Neural crest cell (in vitro differentiated cells): Measurements from ENCODE around the gene KLHL22. TPM values are rescaled to one million over a fixed set of nuclear protein-coding genes. Genes with fewer than 3 reads are reported as not detected.
A peak's percentile ranks its signal among the peaks of the same experiment; 100 is the strongest.

Experiments used
- DNase-seq: peaks from one replicate; pipeline ENCODE4 v3.0.0; 2021; ENCODE audit warnings: low read depth, mixed read lengths, low spot score
- H3K27ac Mint-ChIP-seq: one replicate; pipeline ENCODE4 v1.8.0; 2021; ENCODE audit warnings: mild to moderate bottlenecking, mixed read lengths; ENCODE audit not compliant: unreplicated experiment
- H3K27me3 Mint-ChIP-seq: 2 replicates; pipeline ENCODE4 v1.8.0; 2021; ENCODE audit warnings: low read depth, mild to moderate bottlenecking, mixed read lengths
- H3K36me3 Mint-ChIP-seq: 2 replicates; pipeline ENCODE4 v1.8.0; 2021; ENCODE audit warnings: low read depth, mild to moderate bottlenecking, mixed read lengths
- H3K4me1 Mint-ChIP-seq: 2 replicates; pipeline ENCODE4 v1.8.0; 2021; ENCODE audit warnings: mixed read lengths
- H3K4me3 Mint-ChIP-seq: one replicate; pipeline ENCODE4 v1.8.0; 2021; ENCODE audit warnings: mild to moderate bottlenecking, mixed read lengths
- H3K9me3 Mint-ChIP-seq: 2 replicates; pipeline ENCODE4 v1.8.0; 2021; ENCODE audit warnings: mixed read lengths
- CTCF ChIP-seq: fragments of 200-600 bp; sonication (generic); conservative IDR thresholded peaks from 2 replicates; pipeline ENCODE4 v1.5.0; 2021; ENCODE audit warnings: antibody characterized with exemption, mild to moderate bottlenecking
- total RNA-seq: library from RNA; stranded (reverse); gene quantifications from 2 replicates; pipeline ENCODE4 v1.2.1, GENCODE V29; 2021

Gene KLHL22
- total RNA-seq, 1 donor from 2014 or later, result 48.9 TPM

GRCh38 chr22:20465759-20466077, 29.9 kb downstream of the KLHL22 start:
- Mint-ChIP-seq H3K36me3 (peaks cover 6% of the 10 kb centered on the region), H3K9me3 (no peaks in the 10 kb centered on the region), H3K4me3 (no peak overlapping the region), H3K27me3 (no peaks in the 10 kb centered on the region), H3K4me1 (peaks cover 4% of the 10 kb centered on the region), H3K27ac (no peak overlapping the region)
- no peak for TF ChIP-seq CTCF
- DNase-seq, result no peak

GRCh38 chr22:20464912-20465758, 30.5 kb downstream of the KLHL22 start:
- Mint-ChIP-seq H3K36me3 (peaks cover 4% of the 10 kb centered on the region), H3K4me3 (no peak overlapping the region), H3K4me1 (peaks cover 5% of the 10 kb centered on the region), H3K27ac (no peak overlapping the region), H3K27me3 (no peaks in the 10 kb centered on the region), H3K9me3 (no peaks in the 10 kb centered on the region)
- DNase-seq, result no peak
- TF ChIP-seq CTCF, result no peak

GRCh38 chr22:20464096-20464614, 31.4 kb downstream of the KLHL22 start:
- no peak for DNase-seq
- H3K27me3 Mint-ChIP-seq, result no peaks in the 10 kb centered on the region
- H3K27ac Mint-ChIP-seq, result no peak overlapping the region
- H3K36me3 Mint-ChIP-seq, result peaks cover 4% of the 10 kb centered on the region
- no peak for TF ChIP-seq CTCF
- no peak overlapping the region for H3K4me3 Mint-ChIP-seq
- H3K9me3 Mint-ChIP-seq, result no peaks in the 10 kb centered on the region
- H3K4me1 Mint-ChIP-seq, result peaks cover 15% of the 10 kb centered on the region

GRCh38 chr22:20463324-20464095, 32.1 kb downstream of the KLHL22 start:
- TF ChIP-seq CTCF, result no peak
- no peaks in the 10 kb centered on the region for H3K27me3 Mint-ChIP-seq
- H3K36me3 Mint-ChIP-seq, result peaks cover 6% of the 10 kb centered on the region
- no peak overlapping the region for H3K27ac Mint-ChIP-seq
- H3K4me1 Mint-ChIP-seq, result peaks cover 15% of the 10 kb centered on the region
- no peaks in the 10 kb centered on the region for H3K9me3 Mint-ChIP-seq
- H3K4me3 Mint-ChIP-seq, result no peak overlapping the region
- DNase-seq, result no peak

GRCh38 chr22:20459862-20460261, 35.7 kb downstream of the KLHL22 start:
- Mint-ChIP-seq H3K27me3 (no peaks in the 10 kb centered on the region), H3K4me1 (peaks cover 26% of the 10 kb centered on the region), H3K9me3 (no peaks in the 10 kb centered on the region), H3K4me3 (no peak overlapping the region), H3K27ac (peak overlapping the region; percentile 79), H3K36me3 (peaks cover 10% of the 10 kb centered on the region)
- DNase-seq, result no peak
- TF ChIP-seq CTCF, result no peak
